HG03108 (cell line): ENCODE measurements around the gene FOXP1.

Experiments
- ATAC-seq: cut with Tn5 transposase; IDR thresholded peaks from one replicate; pipeline ENCODE4 v1.9.1; 2021; ENCODE audit warnings: moderate library complexity; ENCODE audit not compliant: unreplicated experiment

The FOXP1 gene

DNA sequence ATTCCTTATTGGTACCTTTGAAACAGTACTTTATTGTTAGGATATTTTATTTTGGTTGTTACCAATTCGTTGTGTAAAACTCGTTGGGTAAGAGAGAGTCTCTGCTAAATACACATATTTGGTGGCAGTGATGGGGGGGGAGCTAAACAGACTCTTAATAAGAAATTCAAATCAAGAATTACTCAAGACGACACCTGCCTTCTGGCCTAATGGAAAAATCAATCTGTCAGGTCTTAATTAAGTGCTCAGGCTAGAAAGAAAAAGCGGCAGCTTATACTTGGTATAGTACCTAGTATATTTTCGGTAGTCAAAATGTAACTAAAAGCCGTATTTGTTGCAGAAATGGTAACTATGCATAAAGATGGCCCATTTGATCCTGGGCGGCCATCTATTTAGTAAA, 18.2 kb downstream of the FOXP1 start:
- ATAC-seq: no peak

DNA sequence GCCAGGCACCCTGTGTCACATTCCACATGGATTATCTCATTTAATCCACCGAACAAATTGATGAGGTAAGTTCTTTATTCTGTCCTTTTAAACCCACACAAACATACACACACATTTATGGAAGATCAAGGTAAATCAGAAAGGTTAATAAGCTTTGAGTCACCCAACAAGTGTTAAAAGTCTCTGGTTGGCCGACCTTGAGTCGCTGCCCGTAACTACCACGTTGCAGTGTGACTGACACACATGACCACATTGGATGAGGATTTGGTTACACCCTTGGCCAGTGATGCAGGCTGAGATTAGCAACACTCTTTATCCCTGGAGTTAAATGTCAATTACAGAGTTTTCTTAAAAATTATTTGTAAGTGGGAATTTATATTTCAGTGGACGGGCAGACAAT, 19.2 kb downstream of the FOXP1 start:
- ATAC-seq: no peak

DNA sequence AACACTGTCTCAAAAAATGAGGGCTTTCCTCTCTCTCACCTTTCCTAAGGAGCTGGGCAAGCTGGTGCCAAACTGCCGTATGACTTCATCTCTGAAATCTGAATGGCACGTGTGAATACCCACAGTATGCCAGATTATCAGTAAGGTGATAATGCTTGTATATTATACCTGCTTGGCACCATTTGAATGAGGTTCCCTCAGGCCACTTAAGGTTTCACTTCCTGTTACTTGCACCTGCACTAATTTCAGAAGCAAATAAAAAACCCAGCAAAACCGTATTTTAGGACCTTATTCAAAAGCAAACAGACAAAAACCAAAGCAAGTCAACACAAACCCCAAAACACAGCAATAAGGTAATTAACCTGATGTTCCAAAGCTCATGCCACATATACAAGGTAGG, 19.7 kb downstream of the FOXP1 start:
- ATAC-seq: peak; percentile 80

DNA sequence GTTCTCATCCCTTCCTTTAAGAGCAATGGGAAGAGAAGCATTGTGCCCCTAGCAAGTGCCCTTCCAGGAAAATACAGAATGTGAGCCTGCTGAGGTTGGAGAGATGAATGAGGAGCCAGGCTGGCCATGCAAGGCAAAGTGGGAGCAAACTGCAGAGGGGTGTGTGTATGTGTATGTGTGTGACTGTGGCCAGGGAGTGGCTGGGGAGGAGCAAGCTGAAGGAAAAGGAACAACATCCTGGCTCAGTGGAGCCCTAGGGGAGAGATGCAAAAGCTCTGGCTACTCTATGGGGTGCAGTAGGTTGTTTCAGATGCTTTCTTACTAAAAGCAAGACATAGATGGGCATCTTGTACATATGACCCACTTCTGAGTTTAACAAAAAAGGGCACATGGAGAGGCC, 20.6 kb downstream of the FOXP1 start:
- no peak for ATAC-seq

DNA sequence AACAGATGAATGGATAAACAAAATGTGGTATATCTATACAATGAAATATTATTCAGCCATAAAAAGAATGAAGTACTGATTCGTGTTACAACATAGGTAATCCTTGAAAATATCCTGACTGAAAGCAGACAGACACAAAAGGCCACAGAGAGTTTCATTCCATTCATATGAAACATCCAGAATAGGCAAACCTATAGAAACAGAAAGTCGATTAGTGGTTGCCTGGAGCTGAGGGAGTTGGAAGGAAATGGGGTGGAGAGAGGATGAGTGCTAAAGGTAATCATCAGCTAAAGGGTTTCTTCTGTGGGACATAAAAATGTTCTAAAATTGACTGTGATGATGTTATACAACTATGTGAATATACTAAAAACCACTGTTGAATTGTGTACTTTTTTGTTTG, 22.9 kb downstream of the FOXP1 start:
- ATAC-seq: no peak

DNA sequence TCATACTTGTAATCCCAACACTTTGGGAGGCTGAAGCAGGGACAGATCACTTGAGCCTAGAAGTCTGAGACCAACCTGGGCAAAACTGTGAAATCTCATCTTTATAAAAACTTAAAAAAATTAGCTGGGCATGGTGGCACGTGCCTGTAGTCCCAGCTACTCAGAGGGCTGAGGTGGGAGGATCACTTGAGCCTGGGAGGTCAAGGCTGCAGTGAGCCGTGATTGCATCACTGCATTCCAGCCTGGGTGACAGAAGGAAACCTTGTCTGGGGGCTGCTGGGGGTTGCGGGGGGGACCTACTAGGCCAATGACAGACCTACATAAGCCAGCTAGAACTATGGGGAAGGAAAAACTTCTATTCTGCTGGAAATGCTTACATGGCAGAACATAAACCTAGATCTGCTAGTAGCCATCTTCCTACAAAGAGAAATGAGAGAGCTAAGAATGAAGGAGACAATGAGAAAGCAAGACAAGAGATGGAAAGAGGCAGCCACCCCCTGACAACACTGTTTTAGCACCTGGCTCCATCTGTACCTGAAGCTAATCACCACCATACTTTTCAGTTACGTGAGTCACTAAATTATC, 23.9 kb downstream of the FOXP1 start:
- ATAC-seq: no peak

DNA sequence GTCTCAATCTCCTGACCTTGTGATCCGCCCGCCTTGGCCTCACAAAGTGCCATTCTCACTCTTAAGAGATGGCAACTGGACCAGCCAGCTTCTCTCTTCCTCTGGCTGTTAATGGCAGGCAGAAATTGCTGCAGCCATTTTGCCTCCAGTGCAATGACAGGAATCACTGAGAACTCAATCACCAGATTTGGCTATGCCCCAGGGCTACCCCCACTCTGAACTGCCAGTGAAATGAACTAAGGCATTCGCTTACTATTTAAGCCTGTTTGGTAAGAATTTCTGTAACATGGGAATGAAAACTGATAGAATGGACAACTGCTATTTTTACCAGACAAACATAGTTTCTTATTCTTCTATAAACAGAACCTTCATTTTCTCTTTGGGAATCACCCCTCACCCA, 24.5 kb downstream of the FOXP1 start:
- no peak for ATAC-seq

DNA sequence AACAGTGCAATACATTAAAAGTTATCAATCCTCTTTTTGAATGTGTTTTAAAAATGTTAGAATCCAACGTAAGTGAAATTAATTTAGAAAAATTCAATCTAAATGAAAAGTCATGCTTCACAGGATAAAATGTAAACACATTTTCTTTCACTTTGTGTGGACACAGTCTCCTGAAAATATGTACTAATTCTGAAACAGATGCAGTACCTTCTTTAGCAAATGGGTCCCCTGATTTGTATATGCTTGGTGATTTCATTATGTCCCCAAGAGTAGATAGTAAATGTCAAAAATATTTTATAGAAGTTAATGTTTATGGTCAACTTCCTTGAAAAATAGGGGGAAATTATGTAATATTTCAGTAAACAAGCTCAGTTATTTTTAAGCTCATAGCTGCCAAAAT, 28.9 kb downstream of the FOXP1 start:
- peak; percentile 77 for ATAC-seq

DNA sequence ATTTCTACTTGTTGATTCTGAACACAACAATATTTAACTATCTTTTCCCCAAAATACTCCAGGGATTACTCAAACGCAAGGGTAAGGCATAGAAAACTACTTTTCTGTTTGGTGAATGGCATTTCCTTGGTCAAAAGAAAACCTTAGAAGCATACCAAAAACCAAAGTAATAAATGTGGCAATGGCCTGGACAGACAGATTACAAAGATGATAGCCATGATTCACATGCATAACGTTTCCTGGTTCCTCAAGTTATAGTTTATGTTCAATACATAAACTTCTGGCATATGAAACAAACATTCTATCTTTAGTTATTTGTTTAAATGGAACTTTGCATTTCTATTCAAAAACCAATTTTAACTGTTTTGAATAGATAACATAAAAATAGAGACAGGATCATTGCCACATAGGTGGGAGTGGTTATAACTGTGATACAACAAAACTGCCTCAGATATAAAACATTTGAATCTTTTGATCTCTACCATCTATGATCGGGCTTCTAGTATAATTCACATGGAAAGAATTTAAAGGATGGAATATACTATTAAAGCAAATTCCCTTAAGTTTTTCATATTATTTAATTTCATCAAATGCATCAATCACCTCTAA, 32.1 kb downstream of the FOXP1 start:
- ATAC-seq: no peak

DNA sequence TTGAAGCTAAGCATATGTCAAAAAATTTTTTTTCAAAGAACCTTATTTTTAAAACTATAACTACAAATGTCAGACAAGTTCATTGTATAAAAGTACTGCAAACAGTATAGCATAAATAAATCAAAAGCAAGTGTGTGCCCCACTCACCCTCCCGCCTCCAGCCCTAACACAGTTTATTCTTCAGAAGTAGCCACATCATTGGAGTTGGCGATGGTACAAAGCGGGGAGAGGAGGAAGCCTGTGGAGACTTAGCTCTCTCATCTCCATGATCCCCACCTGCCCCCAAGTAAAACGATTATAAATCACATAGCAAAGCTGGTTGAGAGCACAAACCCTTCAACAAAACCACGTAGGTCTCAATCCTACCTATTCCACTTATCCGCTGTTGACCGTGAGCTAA, 33.6 kb downstream of the FOXP1 start:
- ATAC-seq: no peak

DNA sequence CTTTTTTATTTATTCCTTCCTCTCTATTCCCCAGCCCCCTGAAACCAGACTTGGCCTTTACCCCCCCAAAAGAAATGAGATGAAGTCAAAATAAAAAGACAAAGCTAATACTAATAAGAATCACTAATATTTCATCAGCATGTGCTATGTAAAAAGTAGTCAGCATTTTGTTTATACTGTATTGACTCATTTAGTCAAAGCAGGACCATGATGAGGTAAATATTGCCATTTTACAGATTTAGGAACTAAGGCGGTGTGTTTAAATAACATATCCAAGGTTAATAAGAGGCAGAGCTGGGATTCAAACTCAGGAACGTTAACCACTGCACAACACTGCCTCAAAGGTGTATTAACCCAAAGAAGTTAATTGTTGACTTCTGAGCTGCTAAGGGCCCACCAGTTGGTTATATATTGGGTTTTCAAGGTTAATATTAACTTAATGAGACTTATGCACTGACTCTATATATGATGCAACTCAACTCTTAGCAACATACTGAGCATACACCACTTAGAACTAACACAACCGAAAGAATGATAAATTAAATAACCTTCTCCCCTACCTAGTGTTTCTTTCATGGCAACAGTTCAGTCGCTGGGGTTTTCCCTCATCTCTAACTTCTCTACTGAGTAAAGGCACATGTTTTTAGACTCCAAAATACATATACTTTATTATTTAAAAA, 34.7 kb downstream of the FOXP1 start:
- peak; percentile 97 for ATAC-seq

DNA sequence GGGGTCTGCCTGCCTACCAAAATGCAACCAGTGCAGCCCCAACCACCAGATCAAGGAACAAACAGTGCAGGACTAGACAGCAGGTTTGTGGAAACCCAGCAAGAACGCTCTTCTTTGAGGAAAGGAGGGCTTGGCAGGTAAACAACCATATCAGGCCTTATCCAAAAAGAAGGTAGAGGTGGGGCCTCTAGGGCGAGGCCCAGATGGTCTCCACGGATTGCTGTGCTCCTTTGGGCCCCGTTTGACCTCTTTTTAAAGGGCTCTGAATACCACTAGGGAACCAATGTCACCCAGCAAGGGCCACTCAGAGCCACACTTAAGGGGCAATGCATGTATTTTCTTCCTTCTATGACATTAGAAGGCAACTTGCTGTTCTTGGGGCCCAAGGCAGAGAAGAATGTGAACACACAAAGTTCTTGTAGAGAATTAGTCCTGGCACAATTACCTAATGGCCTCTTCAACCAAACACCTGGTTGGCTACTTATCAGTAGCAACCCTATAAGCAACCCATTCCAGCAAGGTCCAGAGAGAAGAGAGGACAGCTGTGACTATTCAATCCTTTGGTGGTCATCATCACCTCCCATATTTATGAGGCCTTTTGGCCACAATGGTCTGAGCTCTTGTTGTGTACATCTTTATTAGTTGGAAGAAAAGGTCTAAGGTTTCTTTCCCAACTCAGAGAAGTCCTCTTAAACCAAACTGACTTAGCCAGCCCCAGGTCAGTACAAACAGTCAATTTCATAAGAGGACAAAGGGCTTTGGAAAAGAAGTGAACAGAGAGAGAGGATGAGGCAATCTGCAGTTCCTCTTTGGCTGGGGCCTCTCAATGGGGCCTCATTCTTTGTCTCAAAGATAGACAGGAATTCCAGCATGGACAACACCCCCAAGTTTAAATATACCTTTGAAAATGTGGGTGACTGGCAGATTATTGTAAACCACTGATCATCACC, 36.0 kb downstream of the FOXP1 start:
- ATAC-seq: no peak

DNA sequence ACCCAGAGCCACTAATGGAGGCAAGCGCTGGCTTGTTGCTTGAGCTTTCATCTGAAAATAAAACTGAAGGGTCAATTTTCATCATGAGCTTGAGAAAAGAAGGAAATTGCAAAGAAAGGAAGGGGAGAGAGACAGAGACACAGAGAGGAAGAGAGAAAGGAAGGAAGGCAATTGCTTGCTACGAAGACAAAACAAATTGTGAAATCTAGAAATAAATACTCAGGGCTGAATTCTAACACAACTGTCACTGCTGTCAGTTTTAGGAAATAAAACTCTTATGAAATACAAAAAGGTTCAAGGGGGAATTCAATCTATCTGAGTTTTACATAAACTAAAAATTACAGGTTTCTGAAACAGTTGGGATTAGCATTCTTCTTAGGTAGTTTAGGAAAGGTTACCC, 36.7 kb downstream of the FOXP1 start:
- ATAC-seq: no peak

DNA sequence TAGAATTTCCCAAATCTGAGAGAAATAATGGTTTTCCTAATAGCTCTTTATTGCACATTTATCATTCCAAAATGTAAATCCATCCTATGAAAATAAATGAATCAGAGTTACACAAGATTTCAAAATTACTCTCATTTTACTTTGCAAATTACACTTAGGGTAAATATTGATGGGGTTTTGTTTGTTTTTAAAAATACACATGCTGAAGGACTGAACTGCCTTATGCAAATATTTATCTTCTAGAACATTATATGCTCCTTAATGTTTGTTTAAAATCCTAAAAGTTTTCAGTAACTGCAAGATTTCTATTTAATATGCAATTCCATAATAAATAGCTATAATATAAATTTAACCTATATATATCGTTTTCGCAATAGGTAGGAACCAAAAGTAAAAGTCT, 38.2 kb downstream of the FOXP1 start:
- no peak for ATAC-seq

DNA sequence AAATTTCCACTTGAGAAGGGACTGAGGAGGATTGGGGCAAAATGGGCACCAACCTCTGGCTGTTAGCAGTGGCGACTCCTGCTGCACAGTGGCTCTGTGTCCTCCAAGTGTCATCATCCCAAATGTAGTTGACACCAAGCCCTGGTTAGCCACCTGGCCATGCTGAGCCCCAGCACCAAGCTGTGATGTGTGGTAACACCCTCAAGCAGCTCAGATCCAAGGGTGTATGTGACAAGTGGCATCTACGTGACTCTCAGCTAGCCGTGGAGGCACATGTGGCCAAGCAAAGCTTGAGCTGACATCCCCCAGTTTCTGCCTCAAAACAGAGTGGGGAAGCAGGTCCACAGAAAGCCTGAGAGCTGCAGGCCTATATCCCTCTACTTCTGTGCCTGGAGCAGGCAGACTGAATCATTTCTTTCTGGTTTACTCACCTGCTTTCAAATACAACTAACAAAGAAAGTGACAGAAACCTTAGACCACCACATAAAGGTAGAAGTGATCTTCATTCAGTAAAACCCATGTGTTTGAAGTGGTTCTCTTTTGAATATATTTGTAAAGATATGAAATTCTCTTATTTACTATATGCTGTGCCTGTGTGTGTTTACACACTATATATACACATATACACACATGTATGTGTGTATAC, 40.0 kb downstream of the FOXP1 start:
- ATAC-seq: no peak

DNA sequence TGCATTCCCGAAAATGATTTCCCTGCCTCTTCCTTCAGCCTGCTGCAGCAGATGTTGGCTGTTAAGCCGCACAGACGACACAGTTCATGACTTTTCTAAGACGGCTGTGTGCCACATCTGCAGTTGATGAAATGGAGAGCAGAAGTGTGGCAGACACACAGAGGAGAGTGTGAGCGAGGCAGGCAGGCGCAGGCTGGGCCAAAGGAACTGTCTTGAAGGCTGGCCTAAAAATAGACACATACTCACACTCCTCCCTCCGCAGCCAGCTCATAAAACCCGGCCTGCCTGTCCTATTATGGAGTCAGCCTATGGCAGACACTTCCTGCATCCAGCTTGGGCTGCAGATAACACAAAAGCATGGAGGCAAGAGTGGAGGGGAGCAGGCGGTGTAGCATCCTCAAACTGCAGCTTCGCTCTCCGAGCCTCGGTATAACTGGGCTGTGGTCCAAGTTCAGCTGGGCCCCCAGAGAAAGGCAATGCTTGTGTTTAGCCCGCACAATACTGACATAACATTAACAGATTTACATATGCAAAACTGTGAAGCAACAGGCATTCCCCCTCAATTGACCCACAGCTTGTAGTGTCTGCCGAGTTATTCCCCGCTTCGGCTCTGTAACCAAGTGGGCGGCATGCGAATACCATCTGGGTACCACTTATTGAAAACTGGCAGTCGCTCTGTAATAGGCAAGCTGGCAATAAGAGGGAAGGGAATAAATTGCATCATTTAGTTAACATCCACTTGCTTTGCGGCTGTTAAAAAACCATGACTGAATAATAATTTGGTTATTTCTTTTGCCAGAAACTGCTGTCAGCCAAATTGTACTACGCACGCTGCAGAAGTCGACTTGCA, 40.8 kb downstream of the FOXP1 start:
- peak; percentile 81 for ATAC-seq

DNA sequence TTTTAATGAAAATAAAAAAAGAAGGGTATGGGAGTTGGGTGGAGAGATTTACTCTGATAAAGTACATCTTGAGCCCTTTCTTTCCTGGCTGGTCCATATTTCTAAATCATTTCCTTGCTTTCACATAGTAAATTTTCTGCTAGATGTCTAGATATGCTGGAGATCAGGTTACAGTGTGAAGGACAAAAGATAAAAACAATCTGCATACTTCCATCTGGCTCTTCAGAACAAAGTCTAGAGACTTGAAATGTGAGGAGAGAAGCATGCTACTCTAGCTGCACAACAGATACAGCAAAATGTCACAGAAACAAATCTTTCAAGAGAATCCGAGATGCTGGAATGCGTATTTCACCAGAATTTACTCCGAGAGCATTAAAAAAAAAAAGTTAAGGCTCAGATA, 42.2 kb downstream of the FOXP1 start:
- no peak for ATAC-seq

DNA sequence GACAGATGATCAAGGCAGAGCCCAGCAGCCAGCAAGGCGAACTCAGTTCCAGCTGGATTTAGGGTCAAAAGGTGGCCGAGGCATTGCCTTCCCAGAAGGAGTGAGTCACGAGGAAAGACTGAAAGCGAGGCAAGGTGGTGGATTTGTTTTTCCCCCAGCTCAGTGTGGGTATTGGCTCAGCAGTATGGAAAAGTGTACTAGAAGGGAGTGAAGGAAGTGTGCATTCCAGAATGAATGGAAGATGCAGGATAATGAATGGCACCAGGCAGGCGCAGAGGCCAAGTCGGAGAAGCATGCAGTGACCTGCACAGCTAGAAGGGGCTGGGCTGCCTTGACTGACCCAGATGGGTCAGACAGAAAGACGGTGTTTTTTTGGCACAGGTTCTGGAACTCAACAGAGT, 46.3 kb downstream of the FOXP1 start:
- ATAC-seq: no peak

DNA sequence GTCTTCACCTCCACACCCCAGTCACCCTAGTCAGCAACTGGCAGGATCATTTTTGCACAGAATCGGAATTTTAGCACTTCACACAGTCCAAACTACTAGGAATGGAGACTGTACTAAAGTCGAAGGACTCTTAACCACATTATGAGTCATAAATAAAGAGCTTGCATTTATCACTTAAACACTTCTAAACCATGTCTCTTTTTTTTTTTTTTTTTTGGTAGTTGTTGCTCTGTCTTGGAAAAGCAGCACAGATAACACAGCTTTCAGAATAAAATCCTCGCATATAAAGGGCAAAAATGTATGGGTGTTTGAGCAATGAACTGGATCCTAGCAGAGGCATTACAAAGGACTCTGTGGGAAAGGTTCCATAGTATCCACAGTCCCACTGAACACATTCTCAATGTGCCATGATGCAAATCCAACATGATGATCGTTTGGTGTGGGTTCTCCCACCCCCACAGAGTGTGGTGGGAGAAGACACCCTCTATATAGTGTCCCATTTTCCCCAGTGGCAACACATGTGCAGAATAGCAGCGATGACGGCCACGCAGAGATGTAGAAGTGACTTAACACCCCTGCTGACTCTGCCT, 47.1 kb downstream of the FOXP1 start:
- no peak for ATAC-seq

DNA sequence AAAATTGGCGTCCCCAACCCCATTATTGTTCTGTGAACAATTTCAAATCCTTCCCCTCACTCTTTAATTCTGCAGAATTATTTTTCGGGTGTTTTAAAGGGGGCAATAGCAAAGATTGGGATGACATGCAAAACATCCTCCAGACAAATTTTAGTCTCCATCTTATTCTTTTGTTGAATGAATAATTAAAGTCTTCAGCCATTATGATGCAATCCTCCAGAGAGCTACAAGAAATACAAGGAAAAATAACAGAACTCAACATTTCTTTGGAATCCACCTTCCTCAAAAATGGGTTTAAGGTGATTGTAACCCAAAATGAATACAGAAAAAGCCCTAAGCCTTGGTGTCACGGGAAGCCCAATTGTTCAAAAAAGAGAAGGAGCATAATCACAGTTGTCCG, 49.9 kb downstream of the FOXP1 start:
- ATAC-seq: no peak
